EH (cell line): ENCODE measurements around the gene NLRP6.

Source experiments
- DNase-seq: peaks from one replicate; pipeline ENCODE4 v3.0.0-alpha.2; 2015; ENCODE audit warnings: low read depth

Gene NLRP6

GRCh38 chr11:293852-294661 lies 15.8 kb downstream of the NLRP6 start:
- DNase-seq: no peak

GRCh38 chr11:294780-295179 lies 16.6 kb downstream of the NLRP6 start:
- DNase-seq: no peak

- DNase-seq: no peak
Measured at GRCh38 chr11:295351-296170, 17.4 kb downstream of the NLRP6 start.

- DNase-seq: no peak
Measured at GRCh38 chr11:296171-297050, 18.2 kb downstream of the NLRP6 start.

- no peak for DNase-seq
Measured at GRCh38 chr11:297051-297585, 18.9 kb downstream of the NLRP6 start.

- peak; percentile 31 for DNase-seq
Measured at GRCh38 chr11:297586-298405, 19.6 kb downstream of the NLRP6 start.

GRCh38 chr11:298406-299065 lies 20.3 kb downstream of the NLRP6 start:
- DNase-seq: no peak

GRCh38 chr11:299081-299891 lies 21.1 kb downstream of the NLRP6 start, which contains the start of gene IFITM5:
IFITM5 (minus strand) TSS chr11:299526; CDS start chr11:299490, 36 bp downstream.
- no peak for DNase-seq

GRCh38 chr11:299951-300735 lies 21.9 kb downstream of the NLRP6 start:
- peak; percentile 34 for DNase-seq

- DNase-seq: no peak
Measured at GRCh38 chr11:303363-303762, 25.2 kb downstream of the NLRP6 start.

GRCh38 chr11:304061-304506 lies 25.9 kb downstream of the NLRP6 start:
- no peak for DNase-seq

- peak; percentile 79 for DNase-seq
Measured at GRCh38 chr11:304915-305843, 27.0 kb downstream of the NLRP6 start.

- DNase-seq: no peak
Measured at GRCh38 chr11:305844-306211, 27.6 kb downstream of the NLRP6 start.

- no peak for DNase-seq
Measured at GRCh38 chr11:306645-307371, 28.6 kb downstream of the NLRP6 start.

- DNase-seq: peak; percentile 91
Measured at GRCh38 chr11:307766-308708, 29.8 kb downstream of the NLRP6 start, which contains the start of gene IFITM2. IFITM2 (plus strand) TSS chr11:307816; CDS start chr11:308193, 377 bp downstream.
